CD14-positive monocyte (primary cell): ENCODE results near the gene SIN3A. TPM values are rescaled to one million over a fixed set of nuclear protein-coding genes. Genes with fewer than 3 reads are reported as not detected.

Source experiments
- DNase-seq, 3 donors: peaks; one replicate each; pipeline ENCODE4 v3.0.0-alpha.2; 2011 to 2022
- H2AFZ ChIP-seq: 2 replicates; pipeline ENCODE4 v1.6.0; 2012; ENCODE audit warnings: mild to moderate bottlenecking, low read depth, low read length, inconsistent platforms; ENCODE audit not compliant: insufficient read depth, poor library complexity, severe bottlenecking
- H3K27ac ChIP-seq, 2 donors: 1 replicate in 1 of 2; 2 replicates in 1 of 2; pipeline ENCODE4 v1.5.1; 2012 to 2013; ENCODE audit warnings: low read length in 2 of 2, control low read depth in 1 of 2, inconsistent platforms in 1 of 2, low read depth in 1 of 2, mild to moderate bottlenecking in 1 of 2
- H3K27me3 ChIP-seq, 2 donors: one replicate each; pipeline versions ENCODE4 v1.6.0 to v1.6.1; 2011 to 2013; ENCODE audit warnings: low read length in 2 of 2; ENCODE audit not compliant: control insufficient read depth in 2 of 2, insufficient read depth in 2 of 2
- H3K36me3 ChIP-seq, 2 donors: replicated peaks in 1 of 2; 1 replicate in 1 of 2; 2 replicates in 1 of 2; pipeline versions ENCODE4 v1.5.1 to v1.6.1; 2012 to 2013; ENCODE audit warnings: low read length in 2 of 2, control low read depth in 1 of 2, inconsistent platforms in 1 of 2, mild to moderate bottlenecking in 1 of 2; ENCODE audit not compliant: insufficient read depth in 2 of 2, control insufficient read depth in 1 of 2
- H3K4me1 ChIP-seq, 2 donors: 1 replicate in 1 of 2; 2 replicates in 1 of 2; pipeline versions ENCODE4 v1.5.1 to v1.6.1; 2012 to 2013; ENCODE audit warnings: low read length in 2 of 2, control low read depth in 1 of 2, inconsistent platforms in 1 of 2, mild to moderate bottlenecking in 1 of 2, moderate library complexity in 1 of 2; ENCODE audit not compliant: insufficient read depth in 2 of 2, control insufficient read depth in 1 of 2
- H3K4me2 ChIP-seq: replicated peaks from 2 replicates; pipeline ENCODE3; 2012; ENCODE audit warnings: low read length, moderate library complexity, mild to moderate bottlenecking; ENCODE audit not compliant: poor library complexity, severe bottlenecking; ENCODE audit errors: extremely low read depth
- H3K4me3 ChIP-seq, 3 experiments: fragments of 200-600 bp in 1 of 3; sonication (generic) in 1 of 3; replicated peaks in 1 of 3; 1 replicate in 2 of 3; 2 replicates in 1 of 3; pipeline ENCODE4 v1.5.1; 2011 to 2013; ENCODE audit warnings: low read length in 3 of 3, mild to moderate bottlenecking in 3 of 3, control low read depth in 2 of 3, low read depth in 2 of 3, inconsistent platforms in 1 of 3, moderate library complexity in 1 of 3
- H3K79me2 ChIP-seq: 2 replicates; pipeline ENCODE4 v1.6.0; 2012; ENCODE audit warnings: mild to moderate bottlenecking, control low read depth, inconsistent platforms, low read length, moderate library complexity; ENCODE audit not compliant: insufficient read depth
- H3K9ac ChIP-seq: 2 replicates; pipeline ENCODE4 v1.6.0; 2017; ENCODE audit warnings: low read length, mild to moderate bottlenecking; ENCODE audit not compliant: insufficient read depth, poor library complexity, severe bottlenecking
- H3K9me3 ChIP-seq, 2 donors: replicated peaks in 1 of 2; 1 replicate in 1 of 2; 2 replicates in 1 of 2; pipeline versions ENCODE4 v1.5.1 to v1.6.1; 2012 to 2013; ENCODE audit warnings: low read length in 2 of 2, control low read depth in 1 of 2; ENCODE audit not compliant: control insufficient read depth in 1 of 2, insufficient read depth in 1 of 2
- H4K20me1 ChIP-seq: 2 replicates; pipeline ENCODE4 v1.6.0; 2012; ENCODE audit warnings: mild to moderate bottlenecking, low read length, control low read depth, moderate library complexity; ENCODE audit not compliant: insufficient read depth
- H3K27ac Mint-ChIP-seq, 7 donors: one replicate each; pipeline ENCODE4 v1.8.0; 2020; ENCODE audit warnings: mild to moderate bottlenecking in 7 of 7, mixed read lengths in 7 of 7, moderate library complexity in 6 of 7, inconsistent platforms in 2 of 7
- H3K27me3 Mint-ChIP-seq, 3 donors: one replicate each; pipeline ENCODE4 v1.8.0; 2021 to 2022; ENCODE audit warnings: low read depth in 3 of 3, mild to moderate bottlenecking in 3 of 3, mixed read lengths in 3 of 3, moderate library complexity in 3 of 3, inconsistent platforms in 1 of 3
- H3K36me3 Mint-ChIP-seq, 2 donors: one replicate each; pipeline ENCODE4 v1.8.0; 2020; ENCODE audit warnings: mixed read lengths in 2 of 2, inconsistent platforms in 1 of 2, mild to moderate bottlenecking in 1 of 2
- H3K4me1 Mint-ChIP-seq: one replicate; pipeline ENCODE4 v1.8.0; 2020; ENCODE audit warnings: mild to moderate bottlenecking, mixed read lengths
- H3K4me3 Mint-ChIP-seq, 2 donors: one replicate each; pipeline ENCODE4 v1.8.0; 2020; ENCODE audit warnings: mild to moderate bottlenecking in 2 of 2, mixed read lengths in 2 of 2, moderate library complexity in 1 of 2
- H3K9me3 Mint-ChIP-seq, 7 donors: one replicate each; pipeline ENCODE4 v1.8.0; 2020 to 2022; ENCODE audit warnings: mixed read lengths in 7 of 7, mild to moderate bottlenecking in 6 of 7, moderate library complexity in 6 of 7, inconsistent platforms in 2 of 7
- WGBS: methylation state at CpG from one replicate; pipeline ENCODE4 v1.1.5; 2013; ENCODE audit warnings: missing lambda C conversion rate; ENCODE audit not compliant: insufficient coverage; 5-methylcytosine and 5-hydroxymethylcytosine counted together
- intact Hi-C, 2 donors: fragments of 100-400 bp; cut with micrococcal nuclease; formaldehyde crosslinking; loops; one replicate each; pipeline versions ENCODE4 v1.15.0 to v1.15.1; 2023
- polyA plus RNA-seq, 3 donors: library from polyadenylated mRNA; depleted of rRNA in 1 of 3; unstranded in 2 of 3; stranded (reverse) in 1 of 3; fragments of 300-500 nt in 2 of 3; fragments of >200 nt in 1 of 3; fragmentation: Illumina TruSeq in 2 of 3; gene quantifications; 1 replicate in 2 of 3; 2 replicates in 1 of 3; pipeline ENCODE4 v1.2.3, GENCODE V29; 2012 to 2021
- TF ChIP-seq, protein P1 (sequence below): fragments of 200-600 bp; IDR thresholded peaks from one replicate; pipeline ENCODE4 v1.8.0; 2022; ENCODE audit warnings: antibody characterized with exemption, mild to moderate bottlenecking

SIN3A gene
- polyA plus RNA-seq, 3 donors, result 2.3 to 20.7 (median 7.9) TPM

DNA sequence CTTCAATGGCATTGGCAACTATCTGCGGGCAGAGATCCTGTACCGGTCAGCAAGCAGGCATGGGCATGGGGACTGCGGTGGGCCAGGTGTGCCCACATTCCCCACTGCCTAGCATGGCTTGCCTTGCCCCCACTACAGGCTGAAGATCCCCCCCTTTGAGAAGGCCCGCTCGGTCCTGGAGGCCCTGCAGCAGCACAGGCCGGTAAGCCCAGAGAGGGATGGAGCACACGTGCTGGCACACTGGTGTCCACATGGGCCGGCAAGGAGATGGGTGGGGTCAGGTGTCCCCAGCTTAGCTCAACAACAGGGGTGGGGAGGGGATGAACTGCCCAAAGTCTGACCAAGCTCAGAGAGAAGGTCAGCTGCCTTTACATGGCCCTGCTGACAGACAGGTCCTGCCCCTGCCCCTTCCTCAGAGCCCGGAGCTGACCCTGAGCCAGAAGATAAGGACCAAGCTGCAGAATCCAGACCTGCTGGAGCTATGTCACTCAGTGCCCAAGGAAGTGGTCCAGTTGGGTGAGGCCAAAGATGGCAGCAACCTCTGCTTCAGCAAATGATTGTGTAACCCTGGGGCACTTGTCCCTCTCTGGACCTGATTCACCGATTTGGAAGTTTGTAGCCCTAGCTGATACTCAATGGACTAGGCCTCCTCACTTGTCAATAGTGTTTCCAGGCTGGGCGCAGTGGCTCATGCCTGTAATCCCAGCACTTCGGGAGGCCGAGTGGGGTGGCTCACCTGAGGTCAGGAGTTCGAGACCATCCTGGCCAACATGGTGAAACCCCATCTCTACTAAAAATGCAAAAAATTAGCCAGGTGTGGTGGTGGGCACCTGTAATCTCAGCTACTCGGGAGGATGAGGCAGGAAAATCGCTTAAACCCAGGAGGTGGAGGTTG, 99.1 kb downstream of the SIN3A start:
- DNase-seq, result no peak
- peaks cover 20% of the 10 kb centered on the region in 2 donors for H3K9me3 ChIP-seq

More for the DNA sequence above, 99.1 kb downstream of the SIN3A start:
- Mint-ChIP-seq H3K36me3 (peaks cover 30 to 41% of the 10 kb centered on the region in 2 donors), H3K27ac (peak overlapping the region in 3 of 7 donors; percentile 13 to 41 (median 32)), H3K9me3 (peaks cover 15 to 25% (median 21%) of the 10 kb centered on the region in 7 donors), H3K4me1 (peaks cover 36% of the 10 kb centered on the region), H3K4me3 (no peak overlapping the region), H3K27me3 (peaks cover 14 to 36% (median 29%) of the 10 kb centered on the region in 3 donors)
- peaks cover 14 to 35% of the 10 kb centered on the region in 2 donors for H3K36me3 ChIP-seq
- H3K4me2 ChIP-seq, result no peak overlapping the region
- H3K27me3 ChIP-seq, result peaks cover 10 to 25% of the 10 kb centered on the region in 2 donors
- H3K27ac ChIP-seq, result no peak overlapping the region
- TF ChIP-seq, protein P1, sequence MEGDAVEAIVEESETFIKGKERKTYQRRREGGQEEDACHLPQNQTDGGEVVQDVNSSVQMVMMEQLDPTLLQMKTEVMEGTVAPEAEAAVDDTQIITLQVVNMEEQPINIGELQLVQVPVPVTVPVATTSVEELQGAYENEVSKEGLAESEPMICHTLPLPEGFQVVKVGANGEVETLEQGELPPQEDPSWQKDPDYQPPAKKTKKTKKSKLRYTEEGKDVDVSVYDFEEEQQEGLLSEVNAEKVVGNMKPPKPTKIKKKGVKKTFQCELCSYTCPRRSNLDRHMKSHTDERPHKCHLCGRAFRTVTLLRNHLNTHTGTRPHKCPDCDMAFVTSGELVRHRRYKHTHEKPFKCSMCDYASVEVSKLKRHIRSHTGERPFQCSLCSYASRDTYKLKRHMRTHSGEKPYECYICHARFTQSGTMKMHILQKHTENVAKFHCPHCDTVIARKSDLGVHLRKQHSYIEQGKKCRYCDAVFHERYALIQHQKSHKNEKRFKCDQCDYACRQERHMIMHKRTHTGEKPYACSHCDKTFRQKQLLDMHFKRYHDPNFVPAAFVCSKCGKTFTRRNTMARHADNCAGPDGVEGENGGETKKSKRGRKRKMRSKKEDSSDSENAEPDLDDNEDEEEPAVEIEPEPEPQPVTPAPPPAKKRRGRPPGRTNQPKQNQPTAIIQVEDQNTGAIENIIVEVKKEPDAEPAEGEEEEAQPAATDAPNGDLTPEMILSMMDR, result no peak
- intact Hi-C loops, result no loop called here
- no peaks in the 10 kb centered on the region for H3K79me2 ChIP-seq
- WGBS, result 100% methylated on average over 10 of the region's 16 CpGs
- peaks cover 11% of the 10 kb centered on the region for H4K20me1 ChIP-seq
- no peak overlapping the region for H2AFZ ChIP-seq
- no peak overlapping the region for H3K4me3 ChIP-seq
- no peak overlapping the region for H3K9ac ChIP-seq
- H3K4me1 ChIP-seq, result peaks cover 31 to 32% of the 10 kb centered on the region in 2 donors
